ENCODE data around the gene TBC1D2B.
"Not testable (repeated sequence)": the region's sequence is repeated elsewhere in the genome, so short reads cannot be mapped to it uniquely, and the experiment has no call there.

Gene TBC1D2B

DNA sequence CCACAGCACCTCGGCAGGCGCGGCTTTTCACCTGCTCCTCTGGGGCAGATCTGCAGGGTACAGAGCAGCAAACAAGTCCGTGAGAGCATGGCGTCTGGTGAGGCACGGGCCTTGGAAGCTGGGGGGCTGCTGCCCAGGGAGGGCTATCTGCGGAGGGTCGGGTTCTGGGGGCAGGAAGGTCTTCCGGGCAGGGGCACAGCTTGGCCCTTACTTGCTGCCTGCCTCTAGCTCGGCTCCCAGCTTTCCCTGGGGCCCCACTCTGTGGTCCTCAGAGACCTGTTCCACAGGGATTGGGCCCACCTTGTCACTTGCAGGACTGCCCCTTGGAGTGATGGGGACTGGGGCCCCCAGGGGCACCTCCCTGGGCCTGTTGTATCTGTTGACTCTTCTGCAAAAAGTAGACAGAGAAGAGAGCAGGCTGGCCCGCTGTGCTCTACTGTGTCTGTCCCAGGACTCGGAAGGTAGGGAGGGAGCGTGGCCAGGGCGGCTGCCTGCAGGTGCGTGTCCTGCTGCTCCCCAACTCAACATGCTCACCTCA lies 84.1 kb downstream of the TBC1D2B start:
- H3K27ac ChIP-seq (ENCODE audit: low read depth, low read length), result peak overlapping the region; percentile 57
- H2BK12ac ChIP-seq (ENCODE audit: low read length), result peak overlapping the region; percentile 46
- H3K23ac ChIP-seq (ENCODE audit: low read length), result no peak overlapping the region
- H3K18ac ChIP-seq (ENCODE audit: low read length), result peak overlapping the region; percentile 67
- peak overlapping the region; percentile 42 for H2BK5ac ChIP-seq (ENCODE audit: low read depth, low read length, poor library complexity)
- H3K79me1 ChIP-seq (ENCODE audit: low read length), result peaks cover 13% of the 10 kb centered on the region
- no peak overlapping the region for H3K4me3 ChIP-seq (ENCODE audit: low read depth, low read length)
- H3K4me1 ChIP-seq (ENCODE audit: control insufficient read depth in 1 of 2, insufficient read depth in 2 of 2, low read length in 2 of 2), result peaks cover 19 to 23% of the 10 kb centered on the region in 2 experiments
- peak overlapping the region; percentile 55 for H4K8ac ChIP-seq (ENCODE audit: low read depth, low read length)
- no peaks in the 10 kb centered on the region for H3K9me3 ChIP-seq (ENCODE audit: insufficient read depth, low read depth, low read length)
- no peak overlapping the region for H3K9ac ChIP-seq (ENCODE audit: low read length)
- no peaks in the 10 kb centered on the region for H3K79me2 ChIP-seq (ENCODE audit: control insufficient read depth, insufficient read depth, low read length, poor library complexity)
- no CpG with 5 or more reads among the region's 15 CpGs for WGBS (ENCODE audit: extremely low coverage, insufficient coverage, insufficient read length)
- H4K12ac ChIP-seq (ENCODE audit: low read depth, low read length), result no peak overlapping the region
- H2AFZ ChIP-seq (ENCODE audit: insufficient read depth, low read length, poor library complexity), result no peak overlapping the region
- peak overlapping the region; percentile 30 for H2BK120ac ChIP-seq (ENCODE audit: insufficient read depth, low read length, poor library complexity)
- peak overlapping the region; percentile 2 for H3K4ac ChIP-seq (ENCODE audit: low read depth, low read length)
- DNase-seq, result no peak
- H3K36me3 ChIP-seq (ENCODE audit: control insufficient read depth in 1 of 2, insufficient read depth in 2 of 2, low read length in 2 of 2), result peaks cover 5 to 11% of the 10 kb centered on the region in 2 experiments
- H4K91ac ChIP-seq (ENCODE audit: low read depth, low read length), result peak overlapping the region; percentile 80
- H3K14ac ChIP-seq (ENCODE audit: low read length), result no peak overlapping the region
- no peaks in the 10 kb centered on the region for H3K27me3 ChIP-seq (ENCODE audit: insufficient read depth, low read length)
- H2AK5ac ChIP-seq (ENCODE audit: low read length), result peak overlapping the region; percentile 44
- no peak overlapping the region for H3K4me2 ChIP-seq (ENCODE audit: low read length)

GRCh38 chr15:77992356-77993222 lies 84.9 kb downstream of the TBC1D2B start:
- Histone ChIP-seq H3K23ac (ENCODE audit: low read length) (no peak overlapping the region), H2BK120ac (ENCODE audit: insufficient read depth, low read length, poor library complexity) (no peak overlapping the region), H3K9ac (ENCODE audit: low read length) (no peak overlapping the region), H3K14ac (ENCODE audit: low read length) (no peak overlapping the region), H2AFZ (ENCODE audit: insufficient read depth, low read length, poor library complexity) (no peak overlapping the region), H3K4me3 (ENCODE audit: low read depth, low read length) (no peak overlapping the region), H3K18ac (ENCODE audit: low read length) (no peak overlapping the region), H3K4ac (ENCODE audit: low read depth, low read length) (no peak overlapping the region), H3K27ac (ENCODE audit: low read depth, low read length) (no peak overlapping the region), H4K12ac (ENCODE audit: low read depth, low read length) (no peak overlapping the region), H3K27me3 (ENCODE audit: insufficient read depth, low read length) (no peaks in the 10 kb centered on the region), H3K79me1 (ENCODE audit: low read length) (peaks cover 13% of the 10 kb centered on the region), H3K36me3 (ENCODE audit: control insufficient read depth in 1 of 2, insufficient read depth in 2 of 2, low read length in 2 of 2) (peaks cover 2 to 3% of the 10 kb centered on the region in 2 experiments), H3K79me2 (ENCODE audit: control insufficient read depth, insufficient read depth, low read length, poor library complexity) (no peaks in the 10 kb centered on the region), H2AK5ac (ENCODE audit: low read length) (no peak overlapping the region), H4K8ac (ENCODE audit: low read depth, low read length) (no peak overlapping the region), H3K4me1 (ENCODE audit: control insufficient read depth in 1 of 2, insufficient read depth in 2 of 2, low read length in 2 of 2) (peaks cover 19 to 23% of the 10 kb centered on the region in 2 experiments), H3K9me3 (ENCODE audit: insufficient read depth, low read depth, low read length) (no peaks in the 10 kb centered on the region), H3K4me2 (ENCODE audit: low read length) (no peak overlapping the region), H2BK12ac (ENCODE audit: low read length) (no peak overlapping the region), H2BK5ac (ENCODE audit: low read depth, low read length, poor library complexity) (no peak overlapping the region), H4K91ac (ENCODE audit: low read depth, low read length) (peak overlapping the region; percentile 20)
- no peak for DNase-seq
- no CpG with 5 or more reads among the region's 28 CpGs for WGBS (ENCODE audit: extremely low coverage, insufficient coverage, insufficient read length)

- not testable (repeated sequence) for H3K36me3 ChIP-seq (ENCODE audit: control insufficient read depth in 1 of 2, insufficient read depth in 2 of 2, low read length in 2 of 2); H3K23ac ChIP-seq (ENCODE audit: low read length); H3K9me3 ChIP-seq (ENCODE audit: insufficient read depth, low read depth, low read length); H3K18ac ChIP-seq (ENCODE audit: low read length); H3K4me2 ChIP-seq (ENCODE audit: low read length); H3K14ac ChIP-seq (ENCODE audit: low read length); H3K4me3 ChIP-seq (ENCODE audit: low read depth, low read length); H3K27me3 ChIP-seq (ENCODE audit: insufficient read depth, low read length); H3K4ac ChIP-seq (ENCODE audit: low read depth, low read length); H2AFZ ChIP-seq (ENCODE audit: insufficient read depth, low read length, poor library complexity); H2BK5ac ChIP-seq (ENCODE audit: low read depth, low read length, poor library complexity); H2BK12ac ChIP-seq (ENCODE audit: low read length); H3K9ac ChIP-seq (ENCODE audit: low read length); H2AK5ac ChIP-seq (ENCODE audit: low read length); H3K27ac ChIP-seq (ENCODE audit: low read depth, low read length); H4K12ac ChIP-seq (ENCODE audit: low read depth, low read length); H4K91ac ChIP-seq (ENCODE audit: low read depth, low read length); DNase-seq; H3K79me2 ChIP-seq (ENCODE audit: control insufficient read depth, insufficient read depth, low read length, poor library complexity); H4K8ac ChIP-seq (ENCODE audit: low read depth, low read length); H2BK120ac ChIP-seq (ENCODE audit: insufficient read depth, low read length, poor library complexity)
- H3K4me1 ChIP-seq (ENCODE audit: control insufficient read depth in 1 of 2, insufficient read depth in 2 of 2, low read length in 2 of 2), result peaks cover 19 to 23% of the 10 kb centered on the region in 2 experiments
- peaks cover 13% of the 10 kb centered on the region for H3K79me1 ChIP-seq (ENCODE audit: low read length)
- no CpG with 5 or more reads among the region's 9 CpGs for WGBS (ENCODE audit: extremely low coverage, insufficient coverage, insufficient read length)
Observed at GRCh38 chr15:77991658-77992201, 85.8 kb downstream of the TBC1D2B start.

- no peaks in the 10 kb centered on the region for H3K9me3 ChIP-seq (ENCODE audit: insufficient read depth, low read depth, low read length)
- no peak overlapping the region for H4K12ac ChIP-seq (ENCODE audit: low read depth, low read length)
- H4K8ac ChIP-seq (ENCODE audit: low read depth, low read length), result no peak overlapping the region
- peaks cover 13% of the 10 kb centered on the region for H3K79me1 ChIP-seq (ENCODE audit: low read length)
- no peaks in the 10 kb centered on the region for H3K79me2 ChIP-seq (ENCODE audit: control insufficient read depth, insufficient read depth, low read length, poor library complexity)
- no CpG with 5 or more reads among the region's 12 CpGs for WGBS (ENCODE audit: extremely low coverage, insufficient coverage, insufficient read length)
- H3K4me2 ChIP-seq (ENCODE audit: low read length), result no peak overlapping the region
- H3K14ac ChIP-seq (ENCODE audit: low read length), result no peak overlapping the region
- H3K4me1 ChIP-seq (ENCODE audit: control insufficient read depth in 1 of 2, insufficient read depth in 2 of 2, low read length in 2 of 2), result peaks cover 19 to 23% of the 10 kb centered on the region in 2 experiments
- H3K9ac ChIP-seq (ENCODE audit: low read length), result no peak overlapping the region
- no peak overlapping the region for H3K23ac ChIP-seq (ENCODE audit: low read length)
- H2AFZ ChIP-seq (ENCODE audit: insufficient read depth, low read length, poor library complexity), result no peak overlapping the region
- DNase-seq, result no peak
- H3K4ac ChIP-seq (ENCODE audit: low read depth, low read length), result no peak overlapping the region
- no peak overlapping the region for H3K18ac ChIP-seq (ENCODE audit: low read length)
- H2BK12ac ChIP-seq (ENCODE audit: low read length), result no peak overlapping the region
- no peaks in the 10 kb centered on the region for H3K27me3 ChIP-seq (ENCODE audit: insufficient read depth, low read length)
- peak overlapping the region; percentile 19 for H4K91ac ChIP-seq (ENCODE audit: low read depth, low read length)
- no peaks in the 10 kb centered on the region for H3K36me3 ChIP-seq (ENCODE audit: control insufficient read depth in 1 of 2, insufficient read depth in 2 of 2, low read length in 2 of 2)
- no peak overlapping the region for H3K27ac ChIP-seq (ENCODE audit: low read depth, low read length)
- H2AK5ac ChIP-seq (ENCODE audit: low read length), result no peak overlapping the region
- no peak overlapping the region for H2BK5ac ChIP-seq (ENCODE audit: low read depth, low read length, poor library complexity)
- no peak overlapping the region for H3K4me3 ChIP-seq (ENCODE audit: low read depth, low read length)
- H2BK120ac ChIP-seq (ENCODE audit: insufficient read depth, low read length, poor library complexity), result no peak overlapping the region
Observed at GRCh38 chr15:77991029-77991406, 86.5 kb downstream of the TBC1D2B start.

Measured in trophoblast cell (in vitro differentiated cells and primary cell).